Measurements from ENCODE around the gene DEK. TPM values are rescaled to one million over a fixed set of nuclear protein-coding genes. Genes with fewer than 3 reads are reported as not detected.
"Not testable (repeated sequence)": the region's sequence is repeated elsewhere in the genome, so short reads cannot be mapped to it uniquely, and the experiment has no call there.

Gene DEK
- total RNA-seq, 1 donor: 93.3 TPM

DNA sequence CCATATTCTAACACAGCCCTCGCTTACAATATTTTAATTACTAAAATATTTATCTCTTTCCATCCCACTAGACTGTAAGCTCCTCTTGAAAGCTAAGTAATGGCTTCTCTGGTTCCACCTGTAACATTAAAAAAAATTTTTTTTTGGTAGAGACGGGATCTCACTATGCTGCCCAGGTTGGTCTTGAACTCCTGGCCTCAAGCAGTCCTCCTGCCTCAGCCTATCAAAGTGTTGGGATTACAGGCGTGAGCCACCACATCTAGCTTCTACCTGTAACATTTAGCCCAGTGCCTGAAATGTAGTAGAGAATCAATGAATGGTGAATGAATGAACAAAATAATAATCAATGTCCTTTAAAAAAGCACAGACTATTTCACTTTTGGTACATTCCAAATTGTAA is 28.8 kb downstream of the DEK start:
- H3K4me1 ChIP-seq (ENCODE audit: insufficient read depth, low read length): no peaks in the 10 kb centered on the region
- H3K4me3 ChIP-seq (ENCODE audit: low read length): no peak overlapping the region
- no peaks in the 10 kb centered on the region for H3K9me3 ChIP-seq (ENCODE audit: low read depth, low read length)
- H3K27me3 ChIP-seq (ENCODE audit: insufficient read depth, low read length): no peaks in the 10 kb centered on the region

GRCh38 chr6:18234564-18234963 is 29.8 kb downstream of the DEK start:
- no peaks in the 10 kb centered on the region for H3K9me3 ChIP-seq (ENCODE audit: low read depth, low read length)
- no peaks in the 10 kb centered on the region for H3K4me1 ChIP-seq (ENCODE audit: insufficient read depth, low read length)
- H3K4me3 ChIP-seq (ENCODE audit: low read length): no peak overlapping the region
- no peaks in the 10 kb centered on the region for H3K27me3 ChIP-seq (ENCODE audit: insufficient read depth, low read length)

GRCh38 chr6:18233770-18234169 is 30.6 kb downstream of the DEK start:
- H3K27me3 ChIP-seq (ENCODE audit: insufficient read depth, low read length); H3K4me3 ChIP-seq (ENCODE audit: low read length); H3K9me3 ChIP-seq (ENCODE audit: low read depth, low read length); H3K4me1 ChIP-seq (ENCODE audit: insufficient read depth, low read length): not testable (repeated sequence)

- H3K4me1 ChIP-seq (ENCODE audit: insufficient read depth, low read length); H3K4me3 ChIP-seq (ENCODE audit: low read length); H3K9me3 ChIP-seq (ENCODE audit: low read depth, low read length); H3K27me3 ChIP-seq (ENCODE audit: insufficient read depth, low read length): not testable (repeated sequence)
Observed at GRCh38 chr6:18231856-18232255, 32.5 kb downstream of the DEK start.

- H3K9me3 ChIP-seq (ENCODE audit: low read depth, low read length); H3K4me1 ChIP-seq (ENCODE audit: insufficient read depth, low read length); H3K4me3 ChIP-seq (ENCODE audit: low read length); H3K27me3 ChIP-seq (ENCODE audit: insufficient read depth, low read length): not testable (repeated sequence)
Observed at GRCh38 chr6:18228590-18228989, 35.7 kb downstream of the DEK start.

GRCh38 chr6:18227166-18227565 is 37.2 kb downstream of the DEK start:
- H3K9me3 ChIP-seq (ENCODE audit: low read depth, low read length); H3K27me3 ChIP-seq (ENCODE audit: insufficient read depth, low read length); H3K4me1 ChIP-seq (ENCODE audit: insufficient read depth, low read length); H3K4me3 ChIP-seq (ENCODE audit: low read length): not testable (repeated sequence)

GRCh38 chr6:18226451-18227105 is 37.8 kb downstream of the DEK start:
- not testable (repeated sequence) for H3K9me3 ChIP-seq (ENCODE audit: low read depth, low read length); H3K4me3 ChIP-seq (ENCODE audit: low read length); H3K27me3 ChIP-seq (ENCODE audit: insufficient read depth, low read length); H3K4me1 ChIP-seq (ENCODE audit: insufficient read depth, low read length)

GRCh38 chr6:18221288-18221615 is 43.1 kb downstream of the DEK start:
- no peak overlapping the region for H3K4me3 ChIP-seq (ENCODE audit: low read length)
- H3K27me3 ChIP-seq (ENCODE audit: insufficient read depth, low read length): no peaks in the 10 kb centered on the region
- H3K9me3 ChIP-seq (ENCODE audit: low read depth, low read length): no peaks in the 10 kb centered on the region
- H3K4me1 ChIP-seq (ENCODE audit: insufficient read depth, low read length): peaks cover 3% of the 10 kb centered on the region

DNA sequence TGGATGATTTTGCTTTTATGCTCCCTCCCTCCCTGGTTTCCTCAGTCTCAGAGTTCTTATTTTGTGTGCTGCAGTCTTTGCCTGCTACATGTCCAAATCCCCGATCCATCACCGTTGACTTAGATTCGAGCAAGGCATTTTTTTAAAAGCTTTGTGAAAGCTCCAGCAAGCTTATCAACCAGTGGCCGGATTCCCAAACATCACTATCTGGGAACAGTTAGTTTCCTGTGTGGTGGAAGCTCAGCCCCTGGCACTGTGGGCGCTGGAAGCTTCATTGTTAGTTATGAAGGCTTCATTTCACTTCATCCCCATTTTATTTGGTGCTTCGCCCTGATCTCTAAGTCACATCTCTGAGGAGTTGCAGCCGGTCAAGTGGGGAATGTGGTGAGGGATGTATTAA is 44.7 kb downstream of the DEK start:
- Histone ChIP-seq H3K4me1 (ENCODE audit: insufficient read depth, low read length) (peaks cover 19% of the 10 kb centered on the region), H3K27me3 (ENCODE audit: insufficient read depth, low read length) (no peaks in the 10 kb centered on the region), H3K4me3 (ENCODE audit: low read length) (no peak overlapping the region), H3K9me3 (ENCODE audit: low read depth, low read length) (no peaks in the 10 kb centered on the region)

DNA sequence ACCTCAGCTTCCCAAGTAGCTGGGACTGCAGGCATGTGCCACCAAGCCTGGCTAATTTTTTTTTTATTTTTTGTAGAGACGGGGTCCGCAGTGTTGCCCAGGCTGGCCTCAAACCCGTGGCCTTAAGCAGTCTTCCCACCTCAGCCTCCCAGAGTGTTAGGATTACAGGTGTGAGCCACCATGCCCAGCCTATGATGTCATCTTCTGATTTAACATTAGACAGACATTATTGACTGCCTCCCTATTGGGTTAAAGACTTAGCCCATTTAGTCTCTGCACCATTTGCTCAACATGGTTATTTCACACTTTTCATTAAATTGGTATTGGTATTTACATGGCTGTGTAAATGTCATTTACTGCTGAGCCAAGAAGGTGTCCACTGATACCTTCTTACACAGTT is 46.1 kb downstream of the DEK start:
- H3K27me3 ChIP-seq (ENCODE audit: insufficient read depth, low read length): no peaks in the 10 kb centered on the region
- no peaks in the 10 kb centered on the region for H3K9me3 ChIP-seq (ENCODE audit: low read depth, low read length)
- no peak overlapping the region for H3K4me3 ChIP-seq (ENCODE audit: low read length)
- H3K4me1 ChIP-seq (ENCODE audit: insufficient read depth, low read length): peaks cover 19% of the 10 kb centered on the region

GRCh38 chr6:18216411-18216810 is 47.9 kb downstream of the DEK start:
- no peaks in the 10 kb centered on the region for H3K9me3 ChIP-seq (ENCODE audit: low read depth, low read length)
- H3K27me3 ChIP-seq (ENCODE audit: insufficient read depth, low read length): no peaks in the 10 kb centered on the region
- no peak overlapping the region for H3K4me3 ChIP-seq (ENCODE audit: low read length)
- H3K4me1 ChIP-seq (ENCODE audit: insufficient read depth, low read length): peaks cover 19% of the 10 kb centered on the region

- Histone ChIP-seq H3K27me3 (ENCODE audit: insufficient read depth, low read length) (no peaks in the 10 kb centered on the region), H3K9me3 (ENCODE audit: low read depth, low read length) (no peaks in the 10 kb centered on the region), H3K4me1 (ENCODE audit: insufficient read depth, low read length) (peaks cover 19% of the 10 kb centered on the region), H3K4me3 (ENCODE audit: low read length) (no peak overlapping the region)
Observed at GRCh38 chr6:18215436-18215835, 48.9 kb downstream of the DEK start.

DNA sequence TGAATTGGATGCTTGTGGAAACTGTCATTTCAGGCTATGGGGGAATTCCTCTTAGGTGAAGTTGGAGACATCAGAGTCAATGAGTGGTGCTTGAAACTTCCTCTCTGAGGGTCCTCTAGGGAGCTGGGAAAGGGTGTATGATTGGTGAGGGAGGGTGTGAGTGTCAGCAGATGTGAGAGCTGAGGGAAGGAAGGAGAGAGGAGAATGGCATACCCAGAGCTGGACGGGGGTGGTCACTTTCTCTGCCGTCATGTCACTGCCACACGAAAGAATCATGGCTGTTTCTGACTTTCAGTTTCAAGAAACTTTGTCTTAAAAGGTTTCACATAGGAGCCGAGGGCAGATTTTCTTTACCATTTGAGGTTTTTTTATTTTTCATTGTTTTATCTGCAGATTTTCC is 50.3 kb downstream of the DEK start:
- H3K4me3 ChIP-seq (ENCODE audit: low read length): no peak overlapping the region
- no peaks in the 10 kb centered on the region for H3K9me3 ChIP-seq (ENCODE audit: low read depth, low read length)
- no peaks in the 10 kb centered on the region for H3K27me3 ChIP-seq (ENCODE audit: insufficient read depth, low read length)
- peaks cover 19% of the 10 kb centered on the region for H3K4me1 ChIP-seq (ENCODE audit: insufficient read depth, low read length)

DNA sequence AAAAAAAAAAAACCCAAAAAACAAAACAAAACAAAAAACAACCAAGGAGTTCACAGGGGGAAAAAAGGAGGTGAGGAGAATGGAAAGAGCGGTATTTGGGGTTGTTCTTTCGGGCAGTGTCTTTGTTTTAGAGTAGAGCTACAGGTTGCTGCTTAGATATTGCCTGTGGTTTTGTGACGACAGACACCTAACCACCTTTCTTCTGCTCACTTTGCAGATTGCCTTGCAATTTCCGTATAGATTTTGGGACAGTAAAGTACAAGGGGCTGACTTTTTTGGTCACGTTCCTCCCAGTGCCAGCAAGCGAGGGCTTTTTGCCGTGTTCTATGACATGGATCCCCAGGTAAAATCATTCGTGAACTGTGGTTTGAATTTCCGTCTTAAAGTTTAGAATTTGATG is 50.9 kb downstream of the DEK start:
- no peaks in the 10 kb centered on the region for H3K27me3 ChIP-seq (ENCODE audit: insufficient read depth, low read length)
- no peak overlapping the region for H3K4me3 ChIP-seq (ENCODE audit: low read length)
- no peaks in the 10 kb centered on the region for H3K9me3 ChIP-seq (ENCODE audit: low read depth, low read length)
- H3K4me1 ChIP-seq (ENCODE audit: insufficient read depth, low read length): peaks cover 19% of the 10 kb centered on the region

DNA sequence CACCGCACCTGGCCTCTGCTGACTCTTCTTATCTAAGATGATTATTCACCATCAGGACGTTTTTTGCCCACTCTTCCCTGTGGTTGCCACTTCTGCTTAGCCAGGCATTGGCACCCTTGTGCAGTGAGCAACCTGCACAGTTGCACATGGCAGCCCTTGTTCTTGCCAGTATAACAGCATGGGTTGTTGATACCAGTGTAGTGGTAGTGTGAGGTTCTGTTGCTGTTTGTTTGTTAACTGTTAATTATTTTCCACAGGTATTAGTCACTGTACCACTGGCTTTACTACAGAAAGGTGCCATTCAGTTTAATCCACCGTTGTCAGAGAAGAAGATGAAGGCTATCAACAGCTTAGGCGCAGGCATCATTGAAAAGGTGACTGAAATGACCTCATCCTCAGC is 52.1 kb downstream of the DEK start:
- no peaks in the 10 kb centered on the region for H3K9me3 ChIP-seq (ENCODE audit: low read depth, low read length)
- H3K4me1 ChIP-seq (ENCODE audit: insufficient read depth, low read length): peaks cover 19% of the 10 kb centered on the region
- H3K4me3 ChIP-seq (ENCODE audit: low read length): no peak overlapping the region
- no peaks in the 10 kb centered on the region for H3K27me3 ChIP-seq (ENCODE audit: insufficient read depth, low read length)

- Histone ChIP-seq H3K4me1 (ENCODE audit: insufficient read depth, low read length) (peaks cover 18% of the 10 kb centered on the region), H3K4me3 (ENCODE audit: low read length) (no peak overlapping the region), H3K9me3 (ENCODE audit: low read depth, low read length) (no peaks in the 10 kb centered on the region), H3K27me3 (ENCODE audit: insufficient read depth, low read length) (no peaks in the 10 kb centered on the region)
Observed at GRCh38 chr6:18211338-18211737, 53.0 kb downstream of the DEK start.

GRCh38 chr6:18210707-18211106 is 53.6 kb downstream of the DEK start:
- Histone ChIP-seq H3K4me3 (ENCODE audit: low read length) (no peak overlapping the region), H3K9me3 (ENCODE audit: low read depth, low read length) (no peaks in the 10 kb centered on the region), H3K27me3 (ENCODE audit: insufficient read depth, low read length) (no peaks in the 10 kb centered on the region), H3K4me1 (ENCODE audit: insufficient read depth, low read length) (peaks cover 11% of the 10 kb centered on the region)

Data from mononuclear cell (primary cell).